Occipital lobe (tissue), 2 donors: Measurements from ENCODE around the gene SRP9. TPM values are rescaled to one million over a fixed set of nuclear protein-coding genes. Genes with fewer than 3 reads are reported as not detected.

ENCODE experiments used
- DNase-seq: peaks from one replicate; lab custom pipeline; 2025; lab: John Stamatoyannopoulos, UW
- total RNA-seq: library from RNA; depleted of rRNA; stranded (reverse); fragments of >200 nt; gene quantifications from one replicate; pipeline ENCODE4 v1.2.3, GENCODE V29; 2014

Gene SRP9, protein sequence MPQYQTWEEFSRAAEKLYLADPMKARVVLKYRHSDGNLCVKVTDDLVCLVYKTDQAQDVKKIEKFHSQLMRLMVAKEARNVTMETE
- 337 TPM for total RNA-seq

DNA sequence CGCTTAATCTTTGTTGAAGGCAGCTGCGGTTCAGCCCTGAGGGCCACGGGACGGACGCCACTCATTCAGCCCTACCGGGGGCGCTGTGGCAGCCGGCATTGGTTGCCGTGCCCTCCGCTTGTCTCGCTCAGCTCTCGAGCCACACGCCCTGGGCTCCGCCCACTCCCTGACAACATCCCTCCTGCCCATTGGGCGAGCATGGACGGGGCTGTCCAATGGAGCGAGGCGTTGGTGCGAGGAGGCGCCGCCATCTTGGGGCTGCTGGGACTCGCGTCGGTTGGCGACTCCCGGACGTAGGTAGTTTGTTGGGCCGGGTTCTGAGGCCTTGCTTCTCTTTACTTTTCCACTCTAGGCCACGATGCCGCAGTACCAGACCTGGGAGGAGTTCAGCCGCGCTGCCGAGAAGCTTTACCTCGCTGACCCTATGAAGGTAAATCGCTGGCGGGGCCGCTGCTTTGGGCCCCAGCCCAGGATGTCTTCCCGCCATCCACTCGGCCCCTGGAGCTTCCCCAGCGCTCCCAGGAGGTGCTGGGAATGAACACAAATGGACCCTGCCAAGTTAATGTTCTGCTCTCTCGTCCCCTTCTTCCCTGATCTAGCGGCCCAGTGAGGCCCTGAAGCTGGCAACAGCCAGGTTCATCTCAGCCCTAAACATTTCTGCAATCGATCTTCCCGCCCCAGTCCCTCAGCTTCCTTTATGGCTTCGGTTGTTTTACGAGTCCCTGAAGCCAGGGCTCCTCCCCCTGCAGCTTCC lies at the start of gene SRP9:
TSS of gene SRP9 (plus strand) at position 244 of the 754 bp plus-strand sequence. CDS start at position 359, 115 bp downstream.
- DNase-seq = peak; percentile 98

DNA sequence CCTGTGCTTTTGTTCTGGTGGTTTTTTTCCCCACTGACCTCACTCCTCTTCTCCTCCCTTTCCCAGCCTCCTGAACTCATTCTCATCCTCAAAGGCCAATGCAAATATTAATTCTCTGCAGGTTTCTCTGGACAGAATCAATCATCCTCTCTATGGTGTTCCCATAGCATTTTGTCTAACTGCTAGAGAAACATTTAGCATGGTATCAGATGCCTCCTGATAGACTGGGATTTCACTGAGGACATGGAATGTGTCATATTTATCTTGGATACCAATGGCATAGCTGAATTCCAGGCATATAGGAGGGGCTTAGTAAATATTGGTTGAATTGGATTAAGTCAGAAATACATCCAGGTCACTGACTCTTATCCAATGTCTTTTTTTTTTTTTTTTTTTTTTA lies 46.1 kb upstream of the SRP9 start:
- DNase-seq = no peak

- DNase-seq = no peak
These were observed 44.4 kb upstream of the SRP9 start for GRCh38 chr1:225733254-225733653.

DNA sequence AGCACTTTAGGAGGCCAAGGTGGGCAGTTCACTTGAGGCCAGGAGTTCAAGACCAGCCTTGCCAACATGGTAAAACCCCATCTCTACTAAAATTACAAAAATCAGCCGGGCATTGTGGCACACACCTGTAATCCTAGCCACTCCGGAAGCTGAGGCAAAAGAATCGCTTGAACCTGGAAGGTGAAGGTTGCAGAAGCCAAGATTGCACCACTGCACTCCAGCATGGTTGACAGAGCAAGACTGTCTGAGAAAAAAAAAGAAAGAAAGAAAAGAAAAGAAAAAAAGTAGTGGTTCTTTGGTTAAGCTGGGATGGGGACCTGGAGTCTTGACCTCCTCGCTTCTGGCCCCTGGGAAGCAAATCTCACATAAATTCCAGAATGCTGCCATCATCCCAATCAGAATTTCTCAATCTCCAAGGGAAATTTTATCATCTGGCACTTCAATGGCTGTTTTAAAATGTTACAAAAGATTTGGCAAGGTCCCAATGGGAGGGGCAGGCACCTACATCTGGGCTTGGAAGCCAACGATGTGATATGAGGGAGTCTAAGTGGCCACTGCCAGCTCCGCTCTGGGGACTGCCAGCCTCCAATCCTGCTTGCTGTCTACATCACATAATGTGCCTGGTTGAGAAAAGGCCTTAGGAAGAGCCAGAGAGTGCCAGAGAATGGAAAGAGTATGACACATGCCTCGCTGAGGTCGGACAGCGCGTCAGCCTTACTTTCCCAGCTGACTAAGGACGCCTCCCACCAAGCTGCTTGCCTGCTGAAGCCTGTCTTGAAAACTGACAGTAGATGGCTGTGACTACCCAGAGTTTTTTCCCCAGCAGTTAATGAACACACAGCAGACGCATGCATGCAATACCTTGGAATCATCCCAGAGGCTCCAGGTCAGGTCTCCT lies 42.1 kb upstream of the SRP9 start:
- no peak for DNase-seq

DNA sequence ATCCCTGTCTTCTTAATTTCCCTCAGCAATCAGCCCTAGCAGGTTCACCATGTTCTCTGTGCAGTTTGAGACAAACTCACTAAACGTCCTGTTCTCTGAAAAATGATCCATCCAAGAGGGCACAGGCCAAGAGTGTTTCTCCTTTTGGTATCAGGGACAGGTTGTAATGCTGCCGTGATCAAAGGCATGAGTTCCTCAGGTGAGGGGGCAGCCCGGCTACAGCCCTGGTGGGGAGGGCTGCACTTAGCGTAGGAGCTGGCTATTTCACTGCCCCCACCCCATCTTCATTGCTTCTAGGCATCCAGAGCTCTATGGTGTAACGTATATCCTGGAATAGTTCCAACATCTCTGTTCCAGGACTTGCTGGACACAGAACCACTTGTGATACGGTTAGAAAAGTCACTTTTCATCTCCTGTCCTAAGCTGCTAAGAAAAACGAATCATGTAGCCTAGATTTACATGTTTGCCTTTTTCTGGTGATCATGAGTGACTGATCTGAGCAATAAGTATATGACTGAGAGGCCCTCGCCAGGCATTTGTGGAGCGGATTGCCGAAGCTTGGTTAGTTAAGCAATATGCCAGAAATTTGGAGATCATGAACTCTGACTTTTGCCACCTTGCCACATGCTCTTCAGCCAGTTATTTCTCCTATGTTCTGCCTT lies 41.1 kb upstream of the SRP9 start:
- DNase-seq = no peak

DNA sequence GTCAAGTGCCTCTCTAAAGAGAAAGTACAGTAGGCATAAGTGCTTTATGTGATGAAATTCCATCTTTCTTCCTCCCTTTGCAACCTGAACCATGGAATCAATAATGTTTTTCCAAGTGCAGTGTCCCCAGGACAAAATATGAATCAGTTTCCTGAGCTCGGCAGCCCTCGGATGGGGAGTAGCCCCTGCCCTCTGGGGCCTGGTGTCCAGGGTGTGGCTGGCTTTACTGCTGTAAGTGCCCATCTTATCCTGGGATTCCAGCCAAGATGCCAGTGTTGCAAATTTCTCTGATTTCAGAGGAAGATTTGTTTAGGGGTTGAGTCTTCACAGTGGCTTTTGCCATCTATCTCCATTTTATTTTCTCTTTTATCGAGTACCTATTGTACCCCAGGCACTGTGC lies 40.5 kb upstream of the SRP9 start:
- no peak for DNase-seq

- no peak for DNase-seq
These were observed 39.8 kb upstream of the SRP9 start for GRCh38 chr1:225737866-225738265.

- DNase-seq = no peak
These were observed 38.9 kb upstream of the SRP9 start for GRCh38 chr1:225738763-225739162.

GRCh38 chr1:225739542-225740107 lies 38.0 kb upstream of the SRP9 start:
- DNase-seq = no peak

- no peak for DNase-seq
These were observed 32.9 kb upstream of the SRP9 start for GRCh38 chr1:225744745-225745144.

GRCh38 chr1:225745273-225745672 lies 32.4 kb upstream of the SRP9 start:
- no peak for DNase-seq

GRCh38 chr1:225746361-225747179 lies 31.1 kb upstream of the SRP9 start:
- peak; percentile 52 for DNase-seq

- DNase-seq = no peak
These were observed 30.1 kb upstream of the SRP9 start for GRCh38 chr1:225747566-225747965.

DNA sequence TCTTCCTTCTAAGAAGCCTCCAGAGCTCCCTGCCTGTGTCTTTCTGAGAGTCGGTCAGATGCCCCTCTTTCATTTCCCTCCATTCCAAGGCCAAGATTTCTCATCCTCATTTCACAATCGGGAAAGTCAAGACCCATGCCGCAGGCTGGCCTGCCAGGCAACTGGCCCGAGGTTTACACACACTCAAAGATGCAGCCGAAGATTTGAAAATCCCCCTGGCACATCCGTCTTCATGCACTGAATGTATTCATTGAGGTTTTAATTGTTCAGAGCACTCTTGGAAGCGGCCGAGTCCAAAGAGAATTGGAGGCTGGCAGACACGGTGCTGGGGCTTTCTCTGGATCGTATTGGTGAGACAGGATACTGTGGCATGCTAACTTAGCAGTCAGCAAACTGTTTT lies 29.1 kb upstream of the SRP9 start:
- DNase-seq = no peak

DNA sequence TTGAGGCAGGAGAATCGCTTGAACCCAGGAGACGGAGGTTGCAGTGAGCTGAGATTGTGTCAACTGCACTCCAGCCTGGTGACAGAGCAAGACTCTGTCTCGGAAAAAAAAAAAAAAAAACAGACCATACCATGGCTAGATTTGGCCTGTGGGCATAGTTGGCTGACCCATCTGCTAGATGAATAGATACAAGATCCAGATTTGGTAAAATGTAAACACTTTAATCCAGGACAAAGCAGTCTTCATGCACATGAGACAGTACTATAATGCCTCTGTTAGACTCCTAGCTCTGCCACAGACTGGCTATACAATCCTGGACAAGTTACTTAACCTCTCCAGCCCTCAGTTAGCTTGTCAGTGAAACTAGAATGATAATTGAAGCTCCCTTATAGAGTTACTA lies 27.9 kb upstream of the SRP9 start:
- no peak for DNase-seq

GRCh38 chr1:225750420-225750819 lies 27.2 kb upstream of the SRP9 start:
- no peak for DNase-seq

DNA sequence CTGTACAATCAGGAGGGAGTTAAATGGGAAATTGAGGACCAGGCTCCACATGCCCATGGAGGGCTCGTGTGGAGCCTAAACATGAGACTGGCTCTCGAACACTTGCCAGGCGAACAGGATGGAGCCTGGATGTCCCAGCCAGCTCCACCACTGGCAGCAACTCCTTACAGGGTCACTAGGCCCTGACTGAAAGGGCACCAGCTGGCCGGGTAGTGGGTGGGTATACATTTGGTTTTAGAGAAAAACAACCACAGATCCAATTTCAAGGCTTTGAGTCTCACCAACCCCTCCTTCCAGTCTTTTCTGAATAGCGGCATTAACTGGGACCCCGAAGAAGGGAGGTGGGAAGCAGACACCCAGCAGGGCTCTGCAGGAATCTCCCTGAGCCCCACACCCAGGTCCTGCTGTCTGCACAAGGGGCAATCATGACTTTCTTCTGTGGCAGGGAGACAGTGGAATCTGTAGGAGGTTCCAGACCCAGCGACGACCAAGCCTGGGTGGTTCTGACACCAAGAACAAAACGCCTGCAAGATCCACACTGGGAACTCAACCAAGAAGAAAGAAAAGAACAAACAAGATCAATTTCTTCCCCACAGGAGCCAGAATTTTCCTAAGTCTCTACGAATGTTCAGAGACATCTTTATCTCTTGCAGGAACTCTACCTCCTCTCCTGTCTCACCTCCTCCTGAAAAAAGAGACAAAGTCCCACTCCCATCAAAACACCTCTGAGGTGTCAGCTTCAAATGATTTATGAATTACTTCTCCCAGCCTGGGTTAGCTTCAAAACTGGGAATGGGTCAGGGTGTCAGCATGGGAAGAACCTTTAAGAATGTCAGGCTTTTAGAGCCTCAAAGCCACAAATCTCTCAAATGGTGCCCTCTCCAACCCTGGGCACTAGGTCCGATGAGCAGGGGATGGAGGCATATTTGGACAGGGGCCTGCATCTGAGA lies 26.5 kb upstream of the SRP9 start:
- no peak for DNase-seq

- DNase-seq = no peak
These were observed 25.4 kb upstream of the SRP9 start for GRCh38 chr1:225752245-225752644.

- DNase-seq = no peak
These were observed 22.5 kb upstream of the SRP9 start for GRCh38 chr1:225754940-225755641.
